ENCODE data around the gene TSC2.
A peak's percentile ranks its signal among the peaks of the same experiment; 100 is the strongest.

The TSC2 gene

GRCh38 chr16:2034696-2035430 lies 12.9 kb upstream of the TSC2 start:
- H3K36me3 ChIP-seq (ENCODE audit: control insufficient read depth, insufficient read depth, low read length): peaks cover 2% of the 10 kb centered on the region
- peak overlapping the region; percentile 37 for H3K9ac ChIP-seq (ENCODE audit: low read depth, low read length)
- no peak overlapping the region for H3K4me3 ChIP-seq (ENCODE audit: low read depth, low read length)
- no peaks in the 10 kb centered on the region for H3K9me3 ChIP-seq (ENCODE audit: control insufficient read depth, insufficient read depth, low read length)
- H3K27me3 ChIP-seq (ENCODE audit: control insufficient read depth, insufficient read depth, low read length): no peaks in the 10 kb centered on the region
- no peaks in the 10 kb centered on the region for H3K4me1 ChIP-seq (ENCODE audit: control insufficient read depth, insufficient read depth, low read length)

- H3K4me3 ChIP-seq (ENCODE audit: low read depth, low read length): no peak overlapping the region
Observed at GRCh38 chr16:2035431-2036199, 12.2 kb upstream of the TSC2 start.

GRCh38 chr16:2036200-2036966 lies 11.4 kb upstream of the TSC2 start:
- H3K9me3 ChIP-seq (ENCODE audit: control insufficient read depth, insufficient read depth, low read length): no peaks in the 10 kb centered on the region
- no peaks in the 10 kb centered on the region for H3K36me3 ChIP-seq (ENCODE audit: control insufficient read depth, insufficient read depth, low read length)
- no peaks in the 10 kb centered on the region for H3K4me1 ChIP-seq (ENCODE audit: control insufficient read depth, insufficient read depth, low read length)
- no peaks in the 10 kb centered on the region for H3K27me3 ChIP-seq (ENCODE audit: control insufficient read depth, insufficient read depth, low read length)
- H3K4me3 ChIP-seq (ENCODE audit: low read depth, low read length): no peak overlapping the region
- H3K9ac ChIP-seq (ENCODE audit: low read depth, low read length): no peak overlapping the region

More at GRCh38 chr16:2035431-2036199, 12.2 kb upstream of the TSC2 start:
- Histone ChIP-seq H3K9me3 (ENCODE audit: control insufficient read depth, insufficient read depth, low read length) (no peaks in the 10 kb centered on the region), H3K4me1 (ENCODE audit: control insufficient read depth, insufficient read depth, low read length) (no peaks in the 10 kb centered on the region), H3K36me3 (ENCODE audit: control insufficient read depth, insufficient read depth, low read length) (no peaks in the 10 kb centered on the region), H3K27me3 (ENCODE audit: control insufficient read depth, insufficient read depth, low read length) (no peaks in the 10 kb centered on the region), H3K9ac (ENCODE audit: low read depth, low read length) (no peak overlapping the region)

- Histone ChIP-seq H3K4me1 (ENCODE audit: control insufficient read depth, insufficient read depth, low read length) (no peaks in the 10 kb centered on the region), H3K9ac (ENCODE audit: low read depth, low read length) (peak overlapping the region; percentile 24), H3K4me3 (ENCODE audit: low read depth, low read length) (no peak overlapping the region), H3K9me3 (ENCODE audit: control insufficient read depth, insufficient read depth, low read length) (no peaks in the 10 kb centered on the region), H3K27me3 (ENCODE audit: control insufficient read depth, insufficient read depth, low read length) (no peaks in the 10 kb centered on the region), H3K36me3 (ENCODE audit: control insufficient read depth, insufficient read depth, low read length) (no peaks in the 10 kb centered on the region)
Observed at GRCh38 chr16:2037115-2037514, 10.7 kb upstream of the TSC2 start.

- Histone ChIP-seq H3K4me1 (ENCODE audit: control insufficient read depth, insufficient read depth, low read length) (no peaks in the 10 kb centered on the region), H3K27me3 (ENCODE audit: control insufficient read depth, insufficient read depth, low read length) (no peaks in the 10 kb centered on the region), H3K36me3 (ENCODE audit: control insufficient read depth, insufficient read depth, low read length) (no peaks in the 10 kb centered on the region), H3K9ac (ENCODE audit: low read depth, low read length) (peak overlapping the region; percentile 24), H3K4me3 (ENCODE audit: low read depth, low read length) (no peak overlapping the region), H3K9me3 (ENCODE audit: control insufficient read depth, insufficient read depth, low read length) (no peaks in the 10 kb centered on the region)
Observed at GRCh38 chr16:2037647-2038381, 10.0 kb upstream of the TSC2 start.

- Histone ChIP-seq H3K27me3 (ENCODE audit: control insufficient read depth, insufficient read depth, low read length) (no peaks in the 10 kb centered on the region), H3K4me1 (ENCODE audit: control insufficient read depth, insufficient read depth, low read length) (no peaks in the 10 kb centered on the region), H3K4me3 (ENCODE audit: low read depth, low read length) (no peak overlapping the region), H3K9ac (ENCODE audit: low read depth, low read length) (no peak overlapping the region), H3K36me3 (ENCODE audit: control insufficient read depth, insufficient read depth, low read length) (peaks cover 4% of the 10 kb centered on the region), H3K9me3 (ENCODE audit: control insufficient read depth, insufficient read depth, low read length) (no peaks in the 10 kb centered on the region)
Observed at GRCh38 chr16:2038382-2039231, 9.2 kb upstream of the TSC2 start.

GRCh38 chr16:2039274-2040031 lies 8.3 kb upstream of the TSC2 start:
- H3K4me3 ChIP-seq (ENCODE audit: low read depth, low read length): no peak overlapping the region
- H3K9ac ChIP-seq (ENCODE audit: low read depth, low read length): no peak overlapping the region
- H3K36me3 ChIP-seq (ENCODE audit: control insufficient read depth, insufficient read depth, low read length): peaks cover 8% of the 10 kb centered on the region
- no peaks in the 10 kb centered on the region for H3K9me3 ChIP-seq (ENCODE audit: control insufficient read depth, insufficient read depth, low read length)
- H3K27me3 ChIP-seq (ENCODE audit: control insufficient read depth, insufficient read depth, low read length): no peaks in the 10 kb centered on the region
- H3K4me1 ChIP-seq (ENCODE audit: control insufficient read depth, insufficient read depth, low read length): no peaks in the 10 kb centered on the region

- Histone ChIP-seq H3K9me3 (ENCODE audit: control insufficient read depth, insufficient read depth, low read length) (no peaks in the 10 kb centered on the region), H3K27me3 (ENCODE audit: control insufficient read depth, insufficient read depth, low read length) (no peaks in the 10 kb centered on the region), H3K36me3 (ENCODE audit: control insufficient read depth, insufficient read depth, low read length) (peaks cover 11% of the 10 kb centered on the region), H3K4me3 (ENCODE audit: low read depth, low read length) (no peak overlapping the region), H3K9ac (ENCODE audit: low read depth, low read length) (no peak overlapping the region), H3K4me1 (ENCODE audit: control insufficient read depth, insufficient read depth, low read length) (no peaks in the 10 kb centered on the region)
Observed at GRCh38 chr16:2040041-2040786, 7.6 kb upstream of the TSC2 start.

- H3K36me3 ChIP-seq (ENCODE audit: control insufficient read depth, insufficient read depth, low read length): peaks cover 11% of the 10 kb centered on the region
- no peaks in the 10 kb centered on the region for H3K27me3 ChIP-seq (ENCODE audit: control insufficient read depth, insufficient read depth, low read length)
- H3K9ac ChIP-seq (ENCODE audit: low read depth, low read length): no peak overlapping the region
- no peaks in the 10 kb centered on the region for H3K4me1 ChIP-seq (ENCODE audit: control insufficient read depth, insufficient read depth, low read length)
- H3K9me3 ChIP-seq (ENCODE audit: control insufficient read depth, insufficient read depth, low read length): no peaks in the 10 kb centered on the region
- no peak overlapping the region for H3K4me3 ChIP-seq (ENCODE audit: low read depth, low read length)
Observed at GRCh38 chr16:2040787-2041522, 6.8 kb upstream of the TSC2 start.
